ENCODE results near the gene PHRF1. TPM values are rescaled to one million over a fixed set of nuclear protein-coding genes. Genes with fewer than 3 reads are reported as not detected.

The PHRF1 gene
- total RNA-seq, 1 experiment from 2014 or later: 45.5 TPM

- TF ChIP-seq, protein P1, sequence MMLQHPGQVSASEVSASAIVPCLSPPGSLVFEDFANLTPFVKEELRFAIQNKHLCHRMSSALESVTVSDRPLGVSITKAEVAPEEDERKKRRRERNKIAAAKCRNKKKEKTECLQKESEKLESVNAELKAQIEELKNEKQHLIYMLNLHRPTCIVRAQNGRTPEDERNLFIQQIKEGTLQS (IDR thresholded peaks at IDR 0.05): no peak
- TF ChIP-seq YY1 (IDR thresholded peaks at IDR 0.05; ENCODE audit: extremely low read depth, insufficient replicate concordance, low read depth, low read length) (no peak), CBX3 (IDR thresholded peaks at IDR 0.05; ENCODE audit: low read depth) (no peak), TCF7L2 (IDR thresholded peaks at IDR 0.05; ENCODE audit: borderline replicate concordance, extremely low read depth, insufficient read depth, insufficient read length) (no peak), EZH2 (IDR thresholded peaks at IDR 0.05) (no peak), MAX (IDR thresholded peaks at IDR 0.05) (no peak), RAD21 (IDR thresholded peaks at IDR 0.05; ENCODE audit: low read depth) (no peak)
- TF ChIP-seq, protein P2, sequence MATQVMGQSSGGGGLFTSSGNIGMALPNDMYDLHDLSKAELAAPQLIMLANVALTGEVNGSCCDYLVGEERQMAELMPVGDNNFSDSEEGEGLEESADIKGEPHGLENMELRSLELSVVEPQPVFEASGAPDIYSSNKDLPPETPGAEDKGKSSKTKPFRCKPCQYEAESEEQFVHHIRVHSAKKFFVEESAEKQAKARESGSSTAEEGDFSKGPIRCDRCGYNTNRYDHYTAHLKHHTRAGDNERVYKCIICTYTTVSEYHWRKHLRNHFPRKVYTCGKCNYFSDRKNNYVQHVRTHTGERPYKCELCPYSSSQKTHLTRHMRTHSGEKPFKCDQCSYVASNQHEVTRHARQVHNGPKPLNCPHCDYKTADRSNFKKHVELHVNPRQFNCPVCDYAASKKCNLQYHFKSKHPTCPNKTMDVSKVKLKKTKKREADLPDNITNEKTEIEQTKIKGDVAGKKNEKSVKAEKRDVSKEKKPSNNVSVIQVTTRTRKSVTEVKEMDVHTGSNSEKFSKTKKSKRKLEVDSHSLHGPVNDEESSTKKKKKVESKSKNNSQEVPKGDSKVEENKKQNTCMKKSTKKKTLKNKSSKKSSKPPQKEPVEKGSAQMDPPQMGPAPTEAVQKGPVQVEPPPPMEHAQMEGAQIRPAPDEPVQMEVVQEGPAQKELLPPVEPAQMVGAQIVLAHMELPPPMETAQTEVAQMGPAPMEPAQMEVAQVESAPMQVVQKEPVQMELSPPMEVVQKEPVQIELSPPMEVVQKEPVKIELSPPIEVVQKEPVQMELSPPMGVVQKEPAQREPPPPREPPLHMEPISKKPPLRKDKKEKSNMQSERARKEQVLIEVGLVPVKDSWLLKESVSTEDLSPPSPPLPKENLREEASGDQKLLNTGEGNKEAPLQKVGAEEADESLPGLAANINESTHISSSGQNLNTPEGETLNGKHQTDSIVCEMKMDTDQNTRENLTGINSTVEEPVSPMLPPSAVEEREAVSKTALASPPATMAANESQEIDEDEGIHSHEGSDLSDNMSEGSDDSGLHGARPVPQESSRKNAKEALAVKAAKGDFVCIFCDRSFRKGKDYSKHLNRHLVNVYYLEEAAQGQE (IDR thresholded peaks at IDR 0.05; ENCODE audit: low read depth): no peak
- Histone ChIP-seq H3K4me2 (ENCODE audit: low read length) (no peak overlapping the region), H3K9me2 (ENCODE audit: insufficient read depth) (no peaks in the 10 kb centered on the region), H3K36me3 (ENCODE audit: control insufficient read depth in 1 of 2, insufficient read depth in 2 of 2, low read length in 2 of 2) (no peaks in the 10 kb centered on the region; a peak in 1 of 4 replicates), H4K20me1 (ENCODE audit: insufficient read depth) (no peaks in the 10 kb centered on the region), H3K4me3 (replicated peaks in 1 of 2; ENCODE audit: low read depth in 1 of 2, low read length in 2 of 2) (no peak overlapping the region), H3K4me1 (ENCODE audit: control insufficient read depth in 1 of 2, insufficient read depth in 2 of 2, low read length in 2 of 2) (no peaks in the 10 kb centered on the region), H3K27me3 (ENCODE audit: insufficient read depth, low read length) (no peaks in the 10 kb centered on the region), H3K9me3 (ENCODE audit: control insufficient read depth in 1 of 2, insufficient read depth in 1 of 2, low read depth in 1 of 2, low read length in 2 of 2) (no peaks in the 10 kb centered on the region), H3K79me2 (ENCODE audit: insufficient read depth, low read length) (no peaks in the 10 kb centered on the region), H2AFZ (ENCODE audit: low read depth, low read length, poor library complexity, severe bottlenecking) (no peak overlapping the region), H3K9ac (ENCODE audit: low read length) (no peak overlapping the region), H3K27ac (ENCODE audit: low read depth, low read length) (no peak overlapping the region)
- ChIA-PET POLR2A (no interaction called here), CTCF (no interaction called here), RAD21 (ENCODE audit: low non-redundant PET in 1 of 2, low total read pairs in 2 of 2, uncharacterized antibody in 2 of 2, unreplicated experiment in 2 of 2) (no interaction called here)
- no TSS peak for BruUV-seq (replicated peaks)
- intact Hi-C loops (cut with micrococcal nuclease): no loop called here
- ATAC-seq: no peak
- no peak for DNase-seq (ENCODE audit: low read depth, low spot score)
Measured at GRCh38 chr11:641806-642370, 65.6 kb downstream of the PHRF1 start.

Data from HCT116 (cell line).